B cell (primary cell): ENCODE measurements around the gene CCDC6. TPM values are rescaled to one million over a fixed set of nuclear protein-coding genes. Genes with fewer than 3 reads are reported as not detected.

Experiments used
- ATAC-seq: fragments of 200-7000 bp; cut with Tn5 transposase; one replicate; pipeline ENCODE4 v1.10.0; 2021; ENCODE audit warnings: low read depth, mild to moderate bottlenecking, moderate number of reproducible peaks, moderate library complexity
- CTCF ChIA-PET: fragments of 350-600 bp; sonication (Branson Sonifier 250); formaldehyde crosslinking; loops from one replicate; lab custom pipeline; 2021; ENCODE audit warnings: antibody characterized with exemption, inconsistent platforms; lab: Charles Lee
- POLR2A ChIA-PET: fragments of 350-600 bp; sonication (Branson Sonifier 250); formaldehyde crosslinking; loops from one replicate; lab custom pipeline; 2021; ENCODE audit warnings: antibody characterized with exemption; lab: Charles Lee
- DNase-seq: peaks from one replicate; pipeline ENCODE4 v3.0.0; 2013
- H2AFZ ChIP-seq: 2 replicates; pipeline ENCODE4 v1.6.1; 2012; ENCODE audit warnings: mild to moderate bottlenecking, low read depth, low read length; ENCODE audit not compliant: insufficient read depth, poor library complexity, severe bottlenecking
- H3K27ac ChIP-seq, 2 donors: 1 replicate in 1 of 2; 2 replicates in 1 of 2; pipeline ENCODE4 v1.5.1; 2012 to 2013; ENCODE audit warnings: low read length in 2 of 2, mild to moderate bottlenecking in 2 of 2, moderate library complexity in 1 of 2
- H3K27me3 ChIP-seq, 4 experiments: fragments of 200-600 bp in 1 of 4; sonication (generic) in 1 of 4; replicated peaks in 1 of 4; 1 replicate in 2 of 4; 2 replicates in 2 of 4; pipeline versions ENCODE4 v1.6.1 to v1.7.0; 2013 to 2016; ENCODE audit warnings: low read length in 3 of 4, mild to moderate bottlenecking in 2 of 4, mixed read lengths in 1 of 4, moderate library complexity in 1 of 4; ENCODE audit not compliant: insufficient read depth in 4 of 4, control insufficient read depth in 3 of 4; ENCODE audit errors: control extremely low read depth in 1 of 4
- H3K36me3 ChIP-seq, 2 experiments: replicated peaks in 1 of 2; 1 replicate in 1 of 2; 2 replicates in 1 of 2; pipeline versions ENCODE4 v1.6.1 to v1.7.1; 2013; ENCODE audit warnings: low read length in 1 of 2; ENCODE audit not compliant: insufficient read depth in 2 of 2, control insufficient read depth in 1 of 2; ENCODE audit errors: control extremely low read depth in 1 of 2, extremely low read depth in 1 of 2
- H3K4me1 ChIP-seq, 2 donors: fragments of 200-600 bp in 1 of 2; sonication (generic) in 1 of 2; 1 replicate in 1 of 2; 2 replicates in 1 of 2; pipeline versions ENCODE4 v1.5.1 to v1.6.1; 2013 to 2017; ENCODE audit warnings: low read length in 2 of 2; ENCODE audit not compliant: control insufficient read depth in 2 of 2, insufficient read depth in 2 of 2
- H3K4me2 ChIP-seq: replicated peaks from 2 replicates; pipeline ENCODE3; 2012; ENCODE audit warnings: mild to moderate bottlenecking, low read depth, low read length; ENCODE audit not compliant: poor library complexity, severe bottlenecking
- H3K4me3 ChIP-seq, 5 experiments: fragments of 200-600 bp in 1 of 5; sonication (generic) in 1 of 5; 1 replicate in 3 of 5; 2 replicates in 2 of 5; pipeline versions ENCODE4 v1.5.1 to v1.7.0; 2011 to 2016; ENCODE audit warnings: low read length in 4 of 5, mild to moderate bottlenecking in 4 of 5, low read depth in 2 of 5, control low read depth in 1 of 5, moderate library complexity in 1 of 5; ENCODE audit not compliant: insufficient read depth in 1 of 5; ENCODE audit errors: control extremely low read depth in 1 of 5, extremely low read depth in 1 of 5
- H3K79me2 ChIP-seq: fragments of 200-600 bp; sonication (generic); one replicate; pipeline ENCODE4 v1.6.0; 2016; ENCODE audit warnings: low read length; ENCODE audit not compliant: control insufficient read depth, insufficient read depth
- H3K9ac ChIP-seq: fragments of 200-600 bp; sonication (generic); 2 replicates; pipeline ENCODE4 v1.6.1; 2017; ENCODE audit warnings: mild to moderate bottlenecking, low read length, moderate library complexity
- H3K9me3 ChIP-seq, 3 donors: one replicate each; pipeline versions ENCODE4 v1.6.1 to v1.7.1; 2013; ENCODE audit warnings: low read length in 2 of 3; ENCODE audit not compliant: control insufficient read depth in 2 of 3, insufficient read depth in 1 of 3; ENCODE audit errors: control extremely low read depth in 1 of 3
- H4K20me1 ChIP-seq: 2 replicates; pipeline ENCODE4 v1.6.0; 2012; ENCODE audit warnings: mild to moderate bottlenecking, low read length; ENCODE audit not compliant: insufficient read depth, control insufficient read depth, poor library complexity, severe bottlenecking
- H3K27ac Mint-ChIP-seq: one replicate; pipeline ENCODE4 v1.8.0; 2021; ENCODE audit warnings: mixed read lengths
- H3K27me3 Mint-ChIP-seq: one replicate; pipeline ENCODE4 v1.8.0; 2021; ENCODE audit warnings: mixed read lengths
- H3K4me1 Mint-ChIP-seq: one replicate; pipeline ENCODE4 v1.8.0; 2021; ENCODE audit warnings: mixed read lengths
- H3K4me3 Mint-ChIP-seq: one replicate; pipeline ENCODE4 v1.8.0; 2021; ENCODE audit warnings: mixed read lengths
- H3K9me3 Mint-ChIP-seq: one replicate; pipeline ENCODE4 v1.8.0; 2022; ENCODE audit warnings: mixed read lengths; ENCODE audit not compliant: insufficient read depth
- CTCF ChIP-seq: fragments of 200-600 bp; IDR thresholded peaks from one replicate; pipeline ENCODE4 v1.8.0; 2022; ENCODE audit warnings: antibody characterized with exemption, mild to moderate bottlenecking
- EZH2 ChIP-seq: IDR thresholded peaks from 2 replicates; pipeline ENCODE4 v1.6.1; 2012; ENCODE audit warnings: borderline replicate concordance, low read depth, mild to moderate bottlenecking, moderate library complexity, low read length; ENCODE audit not compliant: insufficient read depth, poor library complexity, severe bottlenecking
- WGBS: methylation state at CpG from one replicate; pipeline ENCODE4 v1.1.5; 2013; ENCODE audit warnings: missing lambda C conversion rate; ENCODE audit not compliant: insufficient coverage; 5-methylcytosine and 5-hydroxymethylcytosine counted together
- intact Hi-C: fragments of 100-400 bp; cut with micrococcal nuclease; formaldehyde crosslinking; loops from one replicate; pipeline ENCODE4 v1.10.0; 2022
- polyA plus RNA-seq: library from polyadenylated mRNA; depleted of rRNA; stranded (reverse); fragments of >200 nt; gene quantifications from 2 replicates; pipeline ENCODE4 v1.2.3, GENCODE V29; 2012
- total RNA-seq, 2 donors: library from RNA; stranded (reverse); fragments of 120-200 nt in 1 of 2; gene quantifications; 1 replicate in 1 of 2; 2 replicates in 1 of 2; pipeline versions ENCODE4 v1.2.3 to v1.2.4, GENCODE V29; 2013 to 2022

Gene CCDC6
- total and polyA plus RNA-seq, 2 donors (not counting 1 experiment from before 2014, with no cell fraction given) = 18.2 to 30.1 TPM

GRCh38 chr10:59754951-59755350 lies 151.4 kb downstream of the CCDC6 start:
- no peak for TF ChIP-seq EZH2
- TF ChIP-seq CTCF = no peak
- Histone ChIP-seq H3K4me2 (no peak overlapping the region), H3K9ac (no peak overlapping the region), H3K4me1 (no peaks in the 10 kb centered on the region), H3K27me3 (peaks cover 0 to 3% (median 0%) of the 10 kb centered on the region in 4 experiments), H3K79me2 (no peaks in the 10 kb centered on the region), H3K4me3 (no peak overlapping the region), H3K36me3 (no peaks in the 10 kb centered on the region), H3K27ac (no peak overlapping the region), H3K9me3 (no peaks in the 10 kb centered on the region), H2AFZ (no peak overlapping the region), H4K20me1 (no peaks in the 10 kb centered on the region)
- Mint-ChIP-seq H3K9me3 (no peaks in the 10 kb centered on the region), H3K27me3 (peaks cover 21% of the 10 kb centered on the region), H3K4me3 (no peak overlapping the region), H3K4me1 (no peaks in the 10 kb centered on the region), H3K27ac (no peak overlapping the region)
- 86% methylated on average over 1 of the region's 4 CpGs for WGBS
- POLR2A ChIA-PET = no interaction called here
- ATAC-seq (no peak), DNase-seq (no peak)
- CTCF ChIA-PET = no interaction called here
- intact Hi-C loops = no loop called here

- no peak for ATAC-seq
- no peak for DNase-seq
- Mint-ChIP-seq H3K27ac (no peak within 1 kb of the TSS), H3K9me3 (no peaks in the 10 kb centered on the region), H3K4me1 (no peaks in the 10 kb centered on the region), H3K4me3 (no peak within 1 kb of the TSS), H3K27me3 (peaks cover 26% of the 10 kb centered on the region)
- peaks cover 0 to 3% (median 0%) of the 10 kb centered on the region in 4 experiments for H3K27me3 ChIP-seq
- H3K9me3 ChIP-seq = no peaks in the 10 kb centered on the region
- H3K4me2 ChIP-seq = no peak within 1 kb of the TSS
- TF ChIP-seq EZH2 (no peak), CTCF (no peak)
- no peak within 1 kb of the TSS for H3K9ac ChIP-seq
- H3K4me3 ChIP-seq = no peak within 1 kb of the TSS
- no peaks in the 10 kb centered on the region for H4K20me1 ChIP-seq
- H3K27ac ChIP-seq = no peak within 1 kb of the TSS
- WGBS = 67% methylated on average over 1 of the region's 3 CpGs
- no peaks in the 10 kb centered on the region for H3K36me3 ChIP-seq
- no peaks in the 10 kb centered on the region for H3K4me1 ChIP-seq
- no peaks in the 10 kb centered on the region for H3K79me2 ChIP-seq
- CTCF ChIA-PET = no interaction called here
- H2AFZ ChIP-seq = no peak within 1 kb of the TSS
- POLR2A ChIA-PET = no interaction called here
- intact Hi-C loops = no loop called here
Observed at GRCh38 chr10:59753267-59753666, 153.1 kb downstream of the CCDC6 start, which contains the start of gene MRLN. Gene MRLN (minus strand): TSS chr10:59753455.
